ENCODE measurements around the gene DNER. TPM values are rescaled to one million over a fixed set of nuclear protein-coding genes. Genes with fewer than 3 reads are reported as not detected.
"Not testable (repeated sequence)": the region's sequence is repeated elsewhere in the genome, so short reads cannot be mapped to it uniquely, and the experiment has no call there.

Gene DNER
- total and polyA plus RNA-seq, 5 donors: 13.6 to 41.1 (median 27.2) TPM

DNA sequence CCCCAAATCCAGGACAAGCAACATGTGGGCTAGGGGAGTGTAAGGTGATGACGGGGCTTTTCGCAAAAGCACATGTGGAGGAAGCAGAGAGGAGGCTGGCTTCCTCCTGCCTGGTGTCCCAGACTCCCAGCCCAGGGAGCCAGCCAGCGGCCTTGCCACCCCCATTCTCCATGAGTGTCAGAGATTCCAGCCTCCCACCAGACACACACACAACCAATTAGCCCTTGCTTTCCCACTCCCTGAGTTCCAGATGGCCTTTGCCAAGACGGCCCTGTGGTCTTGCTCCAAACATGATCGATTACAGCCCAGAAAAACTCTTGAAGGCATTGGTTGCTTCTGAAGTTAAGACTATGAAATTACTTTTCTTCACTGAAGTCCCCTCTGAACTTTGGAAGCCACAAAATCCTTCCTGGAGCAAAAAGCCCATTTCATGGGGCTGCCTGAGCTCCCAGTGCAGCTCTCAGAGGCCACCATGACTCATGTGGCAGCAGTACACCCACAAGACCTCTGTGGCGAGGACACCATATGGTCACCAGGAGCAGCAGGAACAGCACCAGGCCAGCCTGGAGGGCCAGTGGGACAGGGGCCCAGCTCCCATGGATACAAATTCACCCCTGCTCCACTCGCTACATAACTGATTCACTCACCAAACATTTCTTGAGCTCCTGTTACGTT is 374.1 kb downstream of the DNER start:
- no peaks in the 10 kb centered on the region for H3K27me3 ChIP-seq (ENCODE audit: control insufficient read depth, insufficient read depth)
- H3K27ac ChIP-seq (ENCODE audit: low read length): no peak overlapping the region
- no peak for DNase-seq
- WGBS: 92% methylated on average over 8 of the region's 8 CpGs
- ATAC-seq: no peak
- H3K9me3 ChIP-seq (ENCODE audit: control insufficient read depth, low read length): no peaks in the 10 kb centered on the region
- H3K4me3 ChIP-seq (ENCODE audit: low read length): no peak overlapping the region
- intact Hi-C loops (cut with DNase I): loop anchor here in 2 of 4 donors (10.0 kb wide), 1 partner anchor 245 kb away; no protein-coding TSS in a partner anchor
- H3K4me1 ChIP-seq (ENCODE audit: control insufficient read depth, insufficient read depth, low read length): peaks cover 3% of the 10 kb centered on the region

GRCh38 chr2:229339618-229340017 is 374.7 kb downstream of the DNER start:
- no peaks in the 10 kb centered on the region for H3K27me3 ChIP-seq (ENCODE audit: control insufficient read depth, insufficient read depth)
- H3K4me1 ChIP-seq (ENCODE audit: control insufficient read depth, insufficient read depth, low read length): peaks cover 3% of the 10 kb centered on the region
- DNase-seq (no peak), ATAC-seq (no peak)
- no peak overlapping the region for H3K27ac ChIP-seq (ENCODE audit: low read length)
- no peak overlapping the region for H3K4me3 ChIP-seq (ENCODE audit: low read length)
- 89% methylated on average over 5 of the region's 5 CpGs for WGBS
- intact Hi-C loops (cut with DNase I): loop anchor here in 2 of 4 donors (10.0 kb wide), 1 partner anchor 245 kb away; no protein-coding TSS in a partner anchor
- H3K9me3 ChIP-seq (ENCODE audit: control insufficient read depth, low read length): no peaks in the 10 kb centered on the region

- ATAC-seq; H3K4me1 ChIP-seq (ENCODE audit: control insufficient read depth, insufficient read depth, low read length); H3K27me3 ChIP-seq (ENCODE audit: control insufficient read depth, insufficient read depth); DNase-seq; H3K27ac ChIP-seq (ENCODE audit: low read length); H3K4me3 ChIP-seq (ENCODE audit: low read length); H3K9me3 ChIP-seq (ENCODE audit: control insufficient read depth, low read length); intact Hi-C loops (cut with DNase I): not testable (repeated sequence)
- 87% methylated on average over 4 of the region's 4 CpGs for WGBS
Measured at GRCh38 chr2:229339171-229339570, 375.2 kb downstream of the DNER start.

GRCh38 chr2:229335877-229336346 is 378.4 kb downstream of the DNER start:
- Histone ChIP-seq H3K27me3 (ENCODE audit: control insufficient read depth, insufficient read depth) (no peaks in the 10 kb centered on the region), H3K4me3 (ENCODE audit: low read length) (no peak overlapping the region), H3K4me1 (ENCODE audit: control insufficient read depth, insufficient read depth, low read length) (peaks cover 3% of the 10 kb centered on the region), H3K27ac (ENCODE audit: low read length) (no peak overlapping the region), H3K9me3 (ENCODE audit: control insufficient read depth, low read length) (no peaks in the 10 kb centered on the region)
- intact Hi-C loops (cut with DNase I): no loop called here
- ATAC-seq: peak in 1 of 2 donors; percentile 44
- peak in 2 of 3 donors; percentile 56 to 62 for DNase-seq
- WGBS: 43% methylated on average over 7 of the region's 7 CpGs

DNA sequence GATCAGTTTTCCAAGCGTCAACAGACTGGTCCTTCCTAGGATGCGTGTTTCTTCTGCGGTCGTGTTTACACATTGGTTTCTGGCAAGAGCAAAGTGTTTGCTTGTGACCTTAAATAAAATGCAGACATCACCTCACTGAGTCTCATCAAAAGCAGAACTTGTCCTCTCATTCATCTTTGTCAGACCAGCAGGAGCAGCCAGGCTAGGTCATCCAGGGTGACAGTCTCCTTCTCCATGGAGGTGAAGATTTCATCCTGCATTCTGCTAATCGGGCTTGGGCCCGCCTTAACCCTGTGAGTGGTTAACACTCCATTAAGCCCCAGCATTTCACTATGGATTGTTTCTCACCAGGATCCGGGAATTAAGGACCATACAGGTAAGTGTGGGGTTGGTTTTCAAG is 379.0 kb downstream of the DNER start:
- WGBS: 79% methylated on average over 7 of the region's 7 CpGs
- Histone ChIP-seq H3K27me3 (ENCODE audit: control insufficient read depth, insufficient read depth) (no peaks in the 10 kb centered on the region), H3K4me3 (ENCODE audit: low read length) (no peak overlapping the region), H3K27ac (ENCODE audit: low read length) (no peak overlapping the region), H3K4me1 (ENCODE audit: control insufficient read depth, insufficient read depth, low read length) (peaks cover 3% of the 10 kb centered on the region), H3K9me3 (ENCODE audit: control insufficient read depth, low read length) (no peaks in the 10 kb centered on the region)
- ATAC-seq (no peak), DNase-seq (no peak)
- intact Hi-C loops (cut with DNase I): no loop called here

GRCh38 chr2:229330952-229331351 is 383.4 kb downstream of the DNER start:
- no peak overlapping the region for H3K4me3 ChIP-seq (ENCODE audit: low read length)
- ATAC-seq (peak; percentile 37 to 57), DNase-seq (no peak)
- H3K27me3 ChIP-seq (ENCODE audit: control insufficient read depth, insufficient read depth): no peaks in the 10 kb centered on the region
- intact Hi-C loops (cut with DNase I): no loop called here
- no peak overlapping the region for H3K27ac ChIP-seq (ENCODE audit: low read length)
- H3K9me3 ChIP-seq (ENCODE audit: control insufficient read depth, low read length): no peaks in the 10 kb centered on the region
- 52% methylated on average over 5 of the region's 5 CpGs for WGBS
- peaks cover under 1% of the 10 kb centered on the region for H3K4me1 ChIP-seq (ENCODE audit: control insufficient read depth, insufficient read depth, low read length)

DNA sequence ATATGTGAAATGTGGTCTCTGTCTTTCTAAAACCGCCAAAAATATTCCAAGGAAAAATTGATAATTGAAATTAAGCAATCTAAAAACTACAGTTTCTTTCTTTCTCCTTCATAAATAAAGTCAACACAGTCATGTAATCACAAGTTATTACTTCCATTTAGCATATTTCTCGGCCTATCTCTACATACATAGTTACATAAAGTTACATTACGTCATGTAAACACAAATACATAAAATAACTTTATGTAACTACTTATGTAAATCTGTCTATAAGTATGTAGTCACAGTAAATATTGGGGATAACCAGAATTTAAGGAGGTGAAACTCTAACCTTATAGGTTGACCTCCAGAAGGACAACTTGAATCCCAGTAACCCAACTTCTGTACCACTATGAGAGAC is 394.8 kb downstream of the DNER start:
- DNase-seq: no peak
- H3K4me1 ChIP-seq (ENCODE audit: control insufficient read depth, insufficient read depth, low read length): no peaks in the 10 kb centered on the region
- H3K4me3 ChIP-seq (ENCODE audit: low read length): no peak overlapping the region
- H3K27me3 ChIP-seq (ENCODE audit: control insufficient read depth, insufficient read depth): no peaks in the 10 kb centered on the region
- intact Hi-C loops (cut with DNase I): no loop called here
- no peak overlapping the region for H3K27ac ChIP-seq (ENCODE audit: low read length)
- 91% methylated on average over 3 of the region's 3 CpGs for WGBS
- no peak for ATAC-seq
- no peaks in the 10 kb centered on the region for H3K9me3 ChIP-seq (ENCODE audit: control insufficient read depth, low read length)

- H3K27ac ChIP-seq (ENCODE audit: low read length): no peak overlapping the region
- intact Hi-C loops (cut with DNase I): no loop called here
- no peak for ATAC-seq
Measured at GRCh38 chr2:229314117-229314516, 400.2 kb downstream of the DNER start.

GRCh38 chr2:229313591-229313990 is 400.8 kb downstream of the DNER start:
- DNase-seq (no peak), ATAC-seq (peak; percentile 67 to 75)
- H3K4me1 ChIP-seq (ENCODE audit: control insufficient read depth, insufficient read depth, low read length): no peaks in the 10 kb centered on the region
- H3K27me3 ChIP-seq (ENCODE audit: control insufficient read depth, insufficient read depth): no peaks in the 10 kb centered on the region
- WGBS: 35% methylated on average over 3 of the region's 3 CpGs
- H3K27ac ChIP-seq (ENCODE audit: low read length): no peak overlapping the region
- intact Hi-C loops (cut with DNase I): no loop called here
- no peak overlapping the region for H3K4me3 ChIP-seq (ENCODE audit: low read length)
- no peaks in the 10 kb centered on the region for H3K9me3 ChIP-seq (ENCODE audit: control insufficient read depth, low read length)

More at GRCh38 chr2:229314117-229314516, 400.2 kb downstream of the DNER start:
- no peaks in the 10 kb centered on the region for H3K27me3 ChIP-seq (ENCODE audit: control insufficient read depth, insufficient read depth)
- H3K9me3 ChIP-seq (ENCODE audit: control insufficient read depth, low read length): no peaks in the 10 kb centered on the region
- H3K4me3 ChIP-seq (ENCODE audit: low read length): no peak overlapping the region
- no peaks in the 10 kb centered on the region for H3K4me1 ChIP-seq (ENCODE audit: control insufficient read depth, insufficient read depth, low read length)
- WGBS: 58% methylated on average over 5 of the region's 5 CpGs
- DNase-seq: no peak
